Thyroid gland (tissue), 4 donors: ENCODE data around the gene IRF7.

Experiments
- POLR2A ChIP-seq, 2 donors: fragments of 450-650 bp; IDR thresholded peaks; one replicate each; pipeline ENCODE4 v1.6.1; 2017; ENCODE audit warnings: antibody characterized with exemption in 2 of 2, mild to moderate bottlenecking in 2 of 2, moderate library complexity in 1 of 2
- TF ChIP-seq, protein P1 (sequence below), 6 experiments: fragments of 200-600 bp in 3 of 6; fragments of 450-650 bp in 3 of 6; sonication (generic) in 3 of 6; IDR thresholded peaks; one replicate each; pipeline ENCODE4 v1.5.1; 2016 to 2019; ENCODE audit warnings: antibody characterized with exemption in 6 of 6, mild to moderate bottlenecking in 2 of 6, inconsistent platforms in 1 of 6, moderate library complexity in 1 of 6

DNA sequence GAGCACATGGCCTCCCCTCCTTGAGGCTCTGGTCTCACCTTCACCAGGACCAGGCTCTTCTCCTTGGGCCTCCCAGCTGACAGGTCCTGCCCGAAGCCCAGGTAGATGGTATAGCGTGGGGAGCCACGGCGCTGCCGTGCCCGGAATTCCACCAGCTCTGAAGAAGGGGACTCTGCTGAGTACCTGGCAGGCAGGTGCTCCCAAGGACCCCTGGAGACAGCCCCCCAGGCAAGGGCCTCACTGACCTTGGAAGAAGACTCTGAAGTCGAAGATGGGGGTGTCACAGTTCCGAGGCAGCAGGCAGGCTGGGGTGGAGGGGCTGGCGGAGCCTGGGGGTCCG, 2.8 kb downstream of the IRF7 start:
- TF ChIP-seq, protein P1, sequence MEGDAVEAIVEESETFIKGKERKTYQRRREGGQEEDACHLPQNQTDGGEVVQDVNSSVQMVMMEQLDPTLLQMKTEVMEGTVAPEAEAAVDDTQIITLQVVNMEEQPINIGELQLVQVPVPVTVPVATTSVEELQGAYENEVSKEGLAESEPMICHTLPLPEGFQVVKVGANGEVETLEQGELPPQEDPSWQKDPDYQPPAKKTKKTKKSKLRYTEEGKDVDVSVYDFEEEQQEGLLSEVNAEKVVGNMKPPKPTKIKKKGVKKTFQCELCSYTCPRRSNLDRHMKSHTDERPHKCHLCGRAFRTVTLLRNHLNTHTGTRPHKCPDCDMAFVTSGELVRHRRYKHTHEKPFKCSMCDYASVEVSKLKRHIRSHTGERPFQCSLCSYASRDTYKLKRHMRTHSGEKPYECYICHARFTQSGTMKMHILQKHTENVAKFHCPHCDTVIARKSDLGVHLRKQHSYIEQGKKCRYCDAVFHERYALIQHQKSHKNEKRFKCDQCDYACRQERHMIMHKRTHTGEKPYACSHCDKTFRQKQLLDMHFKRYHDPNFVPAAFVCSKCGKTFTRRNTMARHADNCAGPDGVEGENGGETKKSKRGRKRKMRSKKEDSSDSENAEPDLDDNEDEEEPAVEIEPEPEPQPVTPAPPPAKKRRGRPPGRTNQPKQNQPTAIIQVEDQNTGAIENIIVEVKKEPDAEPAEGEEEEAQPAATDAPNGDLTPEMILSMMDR (IDR thresholded peaks at IDR 0.05) = no peak
- no peak for TF ChIP-seq POLR2A (IDR thresholded peaks at IDR 0.05)
